Effector CD4-positive, alpha-beta T cell (primary cell): ENCODE data around the gene CSRP2.

Experiments
- DNase-seq: peaks from one replicate; pipeline ENCODE4 v3.0.0-alpha.2; 2020

CSRP2 gene

GRCh38 chr12:76859611-76860010 is 19.2 kb downstream of the CSRP2 start:
- no peak for DNase-seq

DNA sequence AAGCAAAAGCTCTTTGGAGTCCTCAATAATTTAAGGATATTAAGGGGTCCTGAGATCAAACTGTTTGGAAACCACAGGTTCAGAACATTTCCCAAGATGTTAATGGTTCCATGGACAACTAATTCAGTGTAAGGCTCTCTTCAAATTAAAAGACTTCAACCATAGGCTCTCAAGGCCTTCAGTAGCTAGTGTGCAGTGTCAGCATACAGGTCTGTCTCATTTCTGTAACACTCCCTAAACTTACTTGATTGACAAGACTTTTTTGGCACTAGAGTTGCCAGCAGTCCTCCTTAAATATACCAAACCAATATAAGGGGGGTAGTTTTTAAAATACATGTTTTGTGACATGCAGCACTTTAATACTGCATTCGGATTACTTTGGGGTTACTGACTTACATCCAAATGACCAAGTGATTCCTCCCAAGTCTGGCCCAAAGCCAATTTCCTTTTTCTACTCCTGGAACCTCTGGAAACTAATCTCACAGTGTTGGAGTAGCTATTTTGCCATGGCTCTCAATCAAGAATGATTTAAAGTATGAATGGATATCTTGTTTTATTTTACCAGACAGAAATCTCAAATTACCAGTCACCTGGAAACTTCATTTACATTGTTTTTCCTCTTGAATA is 22.7 kb downstream of the CSRP2 start:
- DNase-seq, result no peak

DNA sequence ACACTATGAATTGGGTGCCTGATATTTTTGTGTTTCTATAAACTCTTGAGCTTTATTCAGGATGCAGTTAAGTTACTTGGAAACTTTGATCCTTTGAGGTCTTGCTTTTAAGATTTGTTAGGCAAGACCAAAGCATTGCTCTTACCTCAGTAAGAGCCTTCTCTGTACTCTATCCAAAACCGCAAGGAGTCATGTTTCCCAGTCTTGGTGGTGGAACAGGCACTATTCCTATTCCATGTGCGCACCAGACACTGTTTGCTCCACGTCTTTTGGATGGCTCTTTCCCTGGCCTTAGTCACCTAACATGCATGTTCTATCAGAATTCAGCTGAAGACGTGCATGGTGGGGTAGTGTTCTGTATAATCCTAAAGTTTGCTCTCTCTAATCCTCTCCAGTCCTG is 23.5 kb downstream of the CSRP2 start:
- no peak for DNase-seq

DNA sequence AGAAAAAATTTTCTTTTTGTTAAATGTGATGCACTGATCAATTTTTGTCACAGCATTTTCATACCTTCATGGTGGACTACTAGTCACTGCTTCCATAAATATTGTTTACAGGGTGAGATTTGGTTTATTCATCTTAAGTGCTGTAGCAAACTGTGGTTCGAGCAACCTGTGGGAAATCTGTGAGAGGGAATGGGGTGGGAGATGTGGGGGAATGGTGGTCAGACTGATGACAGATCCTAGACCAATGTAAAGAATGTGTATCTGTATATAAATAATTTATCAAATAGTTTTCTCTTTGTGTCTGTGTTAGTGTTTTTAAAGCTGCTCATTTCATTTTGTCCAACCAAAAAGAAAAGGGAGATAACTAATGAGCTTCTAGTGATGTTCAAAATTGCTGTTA is 26.7 kb downstream of the CSRP2 start:
- no peak for DNase-seq

GRCh38 chr12:76848132-76848531 is 30.7 kb downstream of the CSRP2 start:
- no peak for DNase-seq

DNA sequence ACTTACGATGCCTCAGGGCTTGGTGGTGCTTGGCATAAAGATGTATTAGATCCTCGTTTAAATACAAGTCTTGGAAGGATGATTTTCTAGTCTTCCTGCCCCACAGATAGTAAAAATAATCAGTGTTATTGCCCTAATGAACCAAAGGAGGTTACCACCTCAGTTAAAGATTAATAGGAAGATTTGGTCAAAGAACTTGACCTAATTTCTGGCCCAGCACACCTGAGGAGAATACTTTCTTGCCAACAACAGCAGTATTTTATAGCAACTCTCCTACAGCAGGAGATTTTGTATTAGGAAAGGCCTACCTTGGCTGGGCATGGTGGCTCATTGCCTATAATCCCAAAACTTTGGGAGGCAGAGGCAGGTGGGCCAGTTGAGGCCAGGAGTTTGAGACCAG is 31.6 kb downstream of the CSRP2 start:
- DNase-seq, result no peak

DNA sequence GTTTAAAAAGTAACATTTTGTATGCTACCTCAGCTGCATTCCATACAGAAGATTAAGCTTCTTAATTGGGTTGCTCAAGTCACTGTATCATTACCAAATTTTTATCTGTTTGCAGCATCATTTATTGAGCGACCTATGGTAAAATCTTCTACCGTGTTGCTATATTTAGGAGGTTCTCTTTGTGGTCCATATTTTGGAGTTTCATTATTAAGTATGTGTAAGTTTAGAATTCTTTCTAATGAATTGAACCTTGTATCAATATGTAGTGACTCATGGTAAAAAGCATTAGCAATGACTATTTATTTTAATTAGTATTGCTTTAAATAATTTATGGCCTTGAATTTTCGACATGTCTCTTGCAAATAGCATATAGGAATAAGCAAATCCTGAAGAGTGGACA is 42.2 kb downstream of the CSRP2 start:
- DNase-seq, result no peak

DNA sequence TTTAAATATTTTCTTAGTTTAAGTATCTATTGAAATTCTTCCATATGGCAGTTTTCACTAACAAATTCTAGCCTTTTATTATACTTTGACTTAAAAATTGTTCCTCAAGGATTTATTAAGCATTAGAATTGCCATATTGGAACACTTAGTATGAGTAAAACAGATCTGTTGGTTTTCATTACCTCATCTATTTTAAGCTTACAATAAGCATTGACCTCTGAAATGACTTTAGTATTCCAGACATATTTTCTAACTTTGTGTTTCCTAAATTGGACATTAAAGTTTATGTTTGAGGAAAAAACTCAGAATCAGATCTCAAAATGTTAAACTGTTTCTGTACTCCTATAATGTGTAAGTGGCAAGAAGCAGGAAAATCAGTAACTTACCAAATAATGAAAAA is 48.4 kb downstream of the CSRP2 start:
- no peak for DNase-seq

DNA sequence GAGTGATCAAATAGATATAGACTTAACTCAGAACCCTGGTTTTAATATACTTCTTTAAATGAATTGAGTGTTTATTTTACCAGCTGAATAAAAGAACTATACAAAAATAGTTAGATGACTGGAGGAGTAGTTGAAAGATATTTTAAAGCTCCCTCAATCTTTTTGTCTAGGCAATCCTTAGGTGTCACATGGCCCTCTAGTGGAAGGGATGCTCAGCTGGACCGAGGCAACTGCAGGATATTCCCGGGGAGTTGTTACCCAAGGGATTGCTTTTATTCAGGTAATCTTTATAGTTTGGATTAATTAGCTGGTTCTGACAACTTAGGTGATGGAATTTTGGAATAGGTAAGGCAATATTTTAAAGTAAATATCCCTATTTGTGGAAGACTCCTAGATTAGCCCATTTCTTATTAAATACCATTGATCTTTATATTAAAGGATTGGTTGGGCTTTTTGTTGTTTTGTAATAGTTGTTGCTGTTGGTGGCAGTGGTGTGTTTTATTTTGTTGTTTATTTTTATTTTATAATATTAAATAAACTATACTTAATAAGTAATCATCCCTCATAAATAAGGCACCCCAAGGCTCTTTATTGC is 57.8 kb downstream of the CSRP2 start:
- no peak for DNase-seq

GRCh38 chr12:76813972-76814371 is 64.8 kb downstream of the CSRP2 start:
- no peak for DNase-seq

DNA sequence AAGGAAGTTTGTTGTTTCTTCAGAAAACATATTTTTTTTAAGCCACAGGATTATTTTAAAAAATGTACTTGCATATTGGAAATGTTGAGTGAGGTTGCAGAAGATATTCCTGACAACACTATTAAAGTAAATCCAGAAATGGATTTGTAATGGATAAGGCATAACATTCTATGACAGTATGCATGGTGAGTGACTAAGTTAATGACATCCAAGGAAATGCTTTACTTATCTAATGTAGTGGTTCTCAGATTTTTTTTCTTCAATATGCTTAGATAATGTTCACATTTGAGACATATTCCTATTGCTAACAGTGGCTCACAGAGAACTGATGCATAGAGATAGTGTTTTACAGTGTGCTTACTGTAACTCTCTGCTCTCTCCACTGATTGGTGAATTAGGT is 65.6 kb downstream of the CSRP2 start:
- no peak for DNase-seq

DNA sequence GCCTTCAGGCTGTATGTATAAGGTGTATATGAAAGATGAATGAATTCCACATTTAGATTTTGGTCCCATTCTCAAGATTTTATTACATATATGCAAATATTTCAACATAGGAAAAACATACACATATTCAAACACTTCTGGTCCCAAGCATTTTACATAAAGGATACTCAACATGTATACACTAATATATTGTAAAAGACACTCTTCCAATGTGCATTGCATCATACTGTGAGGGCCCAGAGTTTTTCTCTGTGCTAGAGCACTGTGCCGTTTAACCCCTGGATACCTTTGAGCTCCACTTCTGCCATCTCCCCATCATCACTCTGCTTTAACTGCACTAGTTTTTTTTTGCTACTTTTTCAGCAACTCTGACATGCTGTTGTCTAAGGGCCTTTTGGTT is 66.8 kb downstream of the CSRP2 start:
- DNase-seq, result no peak

- no peak for DNase-seq
Measured at GRCh38 chr12:76810671-76811419, 68.0 kb downstream of the CSRP2 start.
